ENCODE measurements around the gene GMCL2. TPM values are rescaled to one million over a fixed set of nuclear protein-coding genes. Genes with fewer than 3 reads are reported as not detected.

GMCL2 gene
- total RNA-seq, 6 experiments from 2014 or later, result not detected

DNA sequence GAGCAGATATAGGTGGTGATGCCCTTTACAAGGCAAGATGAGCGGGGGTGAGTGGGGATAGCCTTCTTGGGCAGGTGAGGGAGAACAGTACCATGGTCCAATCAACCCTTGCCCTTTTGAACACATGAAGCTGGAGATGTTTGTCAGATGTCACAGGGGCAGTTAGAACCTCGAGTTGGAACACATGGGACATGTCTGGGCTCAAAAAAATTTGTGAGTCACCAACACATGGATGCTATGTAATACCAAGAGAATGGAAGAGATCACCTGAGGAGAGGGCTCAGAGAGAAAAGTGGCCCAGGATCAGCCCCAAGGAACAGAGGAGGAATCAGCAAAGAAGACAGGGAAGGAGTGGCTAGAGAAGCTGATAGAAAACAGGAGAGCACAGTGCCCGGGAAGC, 40.8 kb upstream of the GMCL2 start:
- Histone ChIP-seq H3K36me3 (peaks cover 0 to 14% (median 10%) of the 10 kb centered on the region in 4 donors), H3K27ac (no peak overlapping the region), H3K27me3 (no peaks in the 10 kb centered on the region), H3K4me3 (no peak overlapping the region), H3K9me3 (no peaks in the 10 kb centered on the region), H3K4me1 (peaks cover 0 to 54% (median 16%) of the 10 kb centered on the region in 4 donors)
- intact Hi-C loops (cut with DNase I), result no loop called here
- ATAC-seq, result no peak
- no peak for TF ChIP-seq POLR2A (IDR thresholded peaks at IDR 0.05)
- TF ChIP-seq, protein P1, sequence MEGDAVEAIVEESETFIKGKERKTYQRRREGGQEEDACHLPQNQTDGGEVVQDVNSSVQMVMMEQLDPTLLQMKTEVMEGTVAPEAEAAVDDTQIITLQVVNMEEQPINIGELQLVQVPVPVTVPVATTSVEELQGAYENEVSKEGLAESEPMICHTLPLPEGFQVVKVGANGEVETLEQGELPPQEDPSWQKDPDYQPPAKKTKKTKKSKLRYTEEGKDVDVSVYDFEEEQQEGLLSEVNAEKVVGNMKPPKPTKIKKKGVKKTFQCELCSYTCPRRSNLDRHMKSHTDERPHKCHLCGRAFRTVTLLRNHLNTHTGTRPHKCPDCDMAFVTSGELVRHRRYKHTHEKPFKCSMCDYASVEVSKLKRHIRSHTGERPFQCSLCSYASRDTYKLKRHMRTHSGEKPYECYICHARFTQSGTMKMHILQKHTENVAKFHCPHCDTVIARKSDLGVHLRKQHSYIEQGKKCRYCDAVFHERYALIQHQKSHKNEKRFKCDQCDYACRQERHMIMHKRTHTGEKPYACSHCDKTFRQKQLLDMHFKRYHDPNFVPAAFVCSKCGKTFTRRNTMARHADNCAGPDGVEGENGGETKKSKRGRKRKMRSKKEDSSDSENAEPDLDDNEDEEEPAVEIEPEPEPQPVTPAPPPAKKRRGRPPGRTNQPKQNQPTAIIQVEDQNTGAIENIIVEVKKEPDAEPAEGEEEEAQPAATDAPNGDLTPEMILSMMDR (IDR thresholded peaks at IDR 0.05), result no peak
- DNase-seq, result no peak
- 76% methylated on average over 3 of the region's 3 CpGs for WGBS (ENCODE audit: insufficient coverage, low coverage, low lambda C conversion rate, missing lambda C conversion rate)

DNA sequence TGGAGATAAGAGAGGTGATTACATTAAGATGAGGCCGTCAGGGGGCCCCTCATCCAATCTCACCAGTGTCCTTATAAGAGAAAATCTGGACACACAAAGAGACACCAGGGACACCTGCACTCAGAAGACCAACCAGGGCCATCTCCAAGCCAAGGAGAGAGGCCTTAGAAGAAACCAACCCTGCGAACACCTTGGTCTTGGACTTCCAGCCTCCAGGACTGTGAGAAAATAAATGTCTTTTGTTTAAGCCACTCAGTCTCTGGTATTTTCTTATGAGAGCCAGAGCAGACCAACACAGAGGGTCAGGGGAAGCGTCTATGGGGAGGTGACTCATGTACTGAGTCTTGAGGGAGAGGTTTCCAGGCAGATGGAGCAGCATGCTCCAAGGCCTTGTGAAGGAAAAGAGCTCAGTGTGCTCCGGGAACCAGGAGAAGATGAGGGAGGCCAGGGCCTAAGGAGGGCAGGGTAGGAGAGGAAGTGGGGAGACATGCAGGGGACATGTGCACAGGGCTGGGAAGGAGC, 40.0 kb upstream of the GMCL2 start:
- Histone ChIP-seq H3K4me3 (no peak overlapping the region), H3K4me1 (peaks cover 0 to 54% (median 16%) of the 10 kb centered on the region in 4 donors), H3K36me3 (peaks cover 0 to 15% (median 14%) of the 10 kb centered on the region in 4 donors), H3K27ac (no peak overlapping the region), H3K27me3 (no peaks in the 10 kb centered on the region), H3K9me3 (no peaks in the 10 kb centered on the region)
- no peak for DNase-seq
- 67% methylated on average over 3 of the region's 4 CpGs for WGBS (ENCODE audit: insufficient coverage, low coverage, low lambda C conversion rate, missing lambda C conversion rate)
- ATAC-seq, result no peak
- intact Hi-C loops (cut with DNase I), result no loop called here
- no peak for TF ChIP-seq POLR2A (IDR thresholded peaks at IDR 0.05)
- TF ChIP-seq, protein P1 (IDR thresholded peaks at IDR 0.05), result no peak

DNA sequence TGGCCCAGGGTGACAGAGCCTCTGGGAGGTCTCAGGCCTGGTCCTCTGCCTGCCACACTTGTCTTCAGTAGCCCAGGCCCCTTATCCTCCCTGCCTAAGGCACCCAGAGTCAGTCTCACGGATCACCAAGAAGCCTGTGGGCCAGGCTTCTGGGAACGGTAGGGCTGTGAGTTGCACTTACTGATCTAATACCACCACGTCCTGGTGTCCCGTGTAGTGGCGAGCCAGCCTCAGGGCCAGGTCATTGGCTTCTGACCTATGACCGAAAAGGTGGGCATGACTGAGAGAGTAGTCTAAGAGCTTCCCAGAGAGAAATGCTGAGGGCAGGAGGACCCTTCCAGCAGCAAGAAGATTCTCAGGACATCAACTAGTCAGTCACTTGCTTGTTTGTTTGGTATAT, 38.0 kb upstream of the GMCL2 start:
- intact Hi-C loops (cut with DNase I), result no loop called here
- Histone ChIP-seq H3K27me3 (no peaks in the 10 kb centered on the region), H3K4me3 (no peak overlapping the region), H3K4me1 (peaks cover 0 to 39% (median 9%) of the 10 kb centered on the region in 4 donors), H3K36me3 (peaks cover 0 to 29% (median 15%) of the 10 kb centered on the region in 4 donors), H3K27ac (no peak overlapping the region), H3K9me3 (no peaks in the 10 kb centered on the region)
- peak in 2 of 3 donors; percentile 27 to 38 for DNase-seq
- WGBS (ENCODE audit: insufficient coverage, low coverage, low lambda C conversion rate, missing lambda C conversion rate), result 30% methylated on average over 3 of the region's 6 CpGs
- TF ChIP-seq, protein P1 (IDR thresholded peaks at IDR 0.05), result no peak
- no peak for TF ChIP-seq POLR2A (IDR thresholded peaks at IDR 0.05)
- ATAC-seq, result peak; percentile 33 to 56 (median 46)

DNA sequence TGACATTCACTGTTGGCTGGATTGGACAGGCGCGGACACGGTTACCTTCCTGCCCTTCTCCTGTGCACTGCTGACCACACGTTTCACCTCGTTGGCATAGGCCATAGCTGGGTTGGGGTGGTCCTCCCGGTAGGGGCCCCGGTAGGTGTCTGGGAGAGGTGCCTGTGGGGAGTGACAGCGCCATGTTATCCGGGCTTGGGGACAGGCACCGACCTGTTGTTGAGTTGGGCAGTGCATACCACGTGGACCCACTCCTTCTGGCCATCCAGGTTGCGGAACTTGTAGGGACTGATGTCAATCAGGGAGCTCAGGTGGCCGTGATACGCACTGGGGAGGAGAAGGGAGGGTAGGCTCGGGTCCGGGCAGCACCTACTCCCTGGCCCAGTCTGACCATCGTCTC, 37.2 kb upstream of the GMCL2 start:
- H3K36me3 ChIP-seq, result peaks cover 0 to 31% (median 11%) of the 10 kb centered on the region in 4 donors
- ATAC-seq, result no peak
- H3K4me3 ChIP-seq, result no peak overlapping the region
- WGBS (ENCODE audit: insufficient coverage, low coverage, low lambda C conversion rate, missing lambda C conversion rate), result 92% methylated on average over 7 of the region's 17 CpGs
- H3K4me1 ChIP-seq, result peaks cover 0 to 32% (median 6%) of the 10 kb centered on the region in 4 donors
- DNase-seq, result peak in 2 of 3 donors; percentile 17 to 43
- no peaks in the 10 kb centered on the region for H3K9me3 ChIP-seq
- intact Hi-C loops (cut with DNase I), result no loop called here
- no peaks in the 10 kb centered on the region for H3K27me3 ChIP-seq
- no peak overlapping the region for H3K27ac ChIP-seq
- no peak for TF ChIP-seq POLR2A (IDR thresholded peaks at IDR 0.05)
- TF ChIP-seq, protein P1 (IDR thresholded peaks at IDR 0.05), result no peak

All from right lobe of liver (tissue), 6 donors.